Measurements from ENCODE around the gene PCBP2.

Gene PCBP2

GRCh38 chr12:53466640-53467039 lies 14.7 kb downstream of the PCBP2 start:
- TF ChIP-seq, protein P1, sequence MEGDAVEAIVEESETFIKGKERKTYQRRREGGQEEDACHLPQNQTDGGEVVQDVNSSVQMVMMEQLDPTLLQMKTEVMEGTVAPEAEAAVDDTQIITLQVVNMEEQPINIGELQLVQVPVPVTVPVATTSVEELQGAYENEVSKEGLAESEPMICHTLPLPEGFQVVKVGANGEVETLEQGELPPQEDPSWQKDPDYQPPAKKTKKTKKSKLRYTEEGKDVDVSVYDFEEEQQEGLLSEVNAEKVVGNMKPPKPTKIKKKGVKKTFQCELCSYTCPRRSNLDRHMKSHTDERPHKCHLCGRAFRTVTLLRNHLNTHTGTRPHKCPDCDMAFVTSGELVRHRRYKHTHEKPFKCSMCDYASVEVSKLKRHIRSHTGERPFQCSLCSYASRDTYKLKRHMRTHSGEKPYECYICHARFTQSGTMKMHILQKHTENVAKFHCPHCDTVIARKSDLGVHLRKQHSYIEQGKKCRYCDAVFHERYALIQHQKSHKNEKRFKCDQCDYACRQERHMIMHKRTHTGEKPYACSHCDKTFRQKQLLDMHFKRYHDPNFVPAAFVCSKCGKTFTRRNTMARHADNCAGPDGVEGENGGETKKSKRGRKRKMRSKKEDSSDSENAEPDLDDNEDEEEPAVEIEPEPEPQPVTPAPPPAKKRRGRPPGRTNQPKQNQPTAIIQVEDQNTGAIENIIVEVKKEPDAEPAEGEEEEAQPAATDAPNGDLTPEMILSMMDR (IDR thresholded peaks at IDR 0.05): no peak

- TF ChIP-seq, protein P1 (IDR thresholded peaks at IDR 0.05): no peak
These were observed 15.2 kb downstream of the PCBP2 start for GRCh38 chr12:53467082-53467481.

DNA sequence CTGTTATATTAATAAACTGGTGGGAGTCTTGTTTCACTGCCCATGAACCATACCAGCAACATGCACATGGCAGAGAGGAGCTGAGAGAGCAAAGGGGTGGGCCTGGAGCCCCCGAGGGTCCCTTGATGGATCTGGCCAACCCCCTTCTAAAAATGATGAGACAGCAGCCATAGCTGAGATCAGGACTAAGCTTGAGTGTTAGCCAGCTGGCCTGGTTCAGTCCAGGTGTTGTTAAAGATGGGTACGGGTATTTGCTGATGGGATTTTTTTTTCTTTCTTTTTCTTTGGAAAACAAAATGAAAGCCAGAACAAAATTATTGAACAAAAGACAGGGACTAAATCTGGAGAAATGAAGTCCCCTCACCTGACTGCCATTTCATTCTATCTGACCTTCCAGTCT lies 16.0 kb downstream of the PCBP2 start:
- TF ChIP-seq, protein P1 (IDR thresholded peaks at IDR 0.05): no peak

- TF ChIP-seq, protein P1 (IDR thresholded peaks at IDR 0.05): no peak
These were observed 16.4 kb downstream of the PCBP2 start for GRCh38 chr12:53468282-53468681.

DNA sequence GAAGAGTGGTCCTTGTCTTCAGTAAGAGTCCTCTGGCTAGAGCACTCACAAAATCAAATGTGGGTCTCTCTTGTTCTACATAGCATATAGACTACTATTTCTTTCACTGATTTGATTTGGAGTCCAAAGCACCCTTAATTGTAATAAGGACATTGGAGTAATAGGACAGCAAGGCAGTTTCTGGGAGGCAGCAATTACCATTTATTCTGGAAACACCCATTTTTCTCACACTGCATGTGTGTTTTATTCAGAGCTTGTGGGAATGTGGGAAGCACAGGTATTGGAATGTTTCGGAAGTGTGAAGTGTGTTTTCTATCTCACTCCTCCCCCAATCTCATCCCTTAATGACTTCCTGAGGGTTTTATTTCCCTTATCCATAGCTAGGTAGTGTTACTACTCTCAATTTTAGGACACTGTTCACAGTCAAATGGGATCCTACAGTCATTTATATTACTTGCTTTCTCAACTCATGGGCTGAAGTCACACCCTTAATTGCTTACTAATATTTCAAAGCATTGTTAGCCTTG lies 20.2 kb downstream of the PCBP2 start:
- TF ChIP-seq, protein P1 (IDR thresholded peaks at IDR 0.05): no peak

DNA sequence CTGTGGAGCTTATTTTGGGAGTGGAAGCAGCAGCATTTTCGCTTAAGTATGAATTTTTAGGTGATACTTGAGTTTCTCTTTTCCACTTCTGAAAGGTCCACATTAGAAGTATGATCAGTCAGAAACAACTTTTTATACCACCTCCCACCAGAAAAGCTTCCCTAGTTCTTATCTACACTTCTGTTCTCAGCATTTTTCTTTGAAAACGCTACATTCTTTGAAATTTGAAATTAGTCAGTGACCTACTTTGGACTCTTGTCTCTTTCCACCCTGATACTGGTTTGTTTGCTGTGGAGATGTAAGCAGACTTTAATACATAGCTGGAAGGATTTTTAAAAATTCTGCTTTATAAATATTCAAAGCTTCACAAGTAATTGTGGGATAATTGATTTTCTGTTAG lies 22.2 kb downstream of the PCBP2 start:
- TF ChIP-seq, protein P1 (IDR thresholded peaks at IDR 0.05): no peak

DNA sequence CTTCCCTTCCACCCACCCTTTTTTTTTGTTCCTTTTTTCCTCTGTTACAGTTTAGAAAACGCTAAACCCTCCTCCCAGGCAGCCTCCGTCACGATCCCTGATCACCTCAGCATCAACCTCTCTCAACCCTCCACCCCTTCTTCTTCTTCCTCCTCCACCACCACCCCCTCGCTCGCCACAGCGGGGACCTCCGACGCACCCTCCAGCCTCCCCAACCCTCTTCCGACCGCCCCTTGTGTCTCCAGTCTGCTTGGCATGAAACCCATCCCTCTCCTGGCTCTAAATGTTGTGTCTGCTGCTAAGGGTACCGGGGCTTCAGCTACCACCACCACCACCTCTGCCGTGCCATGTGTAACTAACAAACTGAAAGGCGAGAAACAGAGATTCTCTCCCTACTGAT lies 22.9 kb downstream of the PCBP2 start:
- TF ChIP-seq, protein P1 (IDR thresholded peaks at IDR 0.05): no peak

GRCh38 chr12:53476769-53477209 lies 24.9 kb downstream of the PCBP2 start:
- TF ChIP-seq, protein P1 (IDR thresholded peaks at IDR 0.05): peak; percentile 40; the same call in 1 of the 2 replicates
